Activated T-helper 2 cell treated with anti-CD3 and anti-CD28 coated beads, Interferon-gamma antibody, Interleukin-2, Interleukin-4, amounts not matched to agents 10 μg/mL and 5 μg/mL and 100 μg/mL, durations not matched to agents 14 hours and 24 hours and 36 hours (primary cell): ENCODE results near the gene IPCEF1. TPM values are rescaled to one million over a fixed set of nuclear protein-coding genes. Genes with fewer than 3 reads are reported as not detected.
"Not testable (repeated sequence)": the region's sequence is repeated elsewhere in the genome, so short reads cannot be mapped to it uniquely, and the experiment has no call there.

Source experiments
- DNase-seq: peaks from one replicate; pipeline ENCODE4 v3.0.0; 2021; ENCODE audit warnings: low spot score
- H3K27ac Mint-ChIP-seq: one replicate; pipeline ENCODE4 v1.8.0; 2021; ENCODE audit warnings: mixed read lengths
- H3K27me3 Mint-ChIP-seq: one replicate; pipeline ENCODE4 v1.8.0; 2021; ENCODE audit warnings: low read depth, mixed read lengths
- H3K36me3 Mint-ChIP-seq: one replicate; pipeline ENCODE4 v1.8.0; 2021; ENCODE audit warnings: low read depth, mixed read lengths
- H3K4me1 Mint-ChIP-seq: one replicate; pipeline ENCODE4 v1.8.0; 2021; ENCODE audit warnings: low read depth, mixed read lengths
- H3K4me3 Mint-ChIP-seq: one replicate; pipeline ENCODE4 v1.8.0; 2021; ENCODE audit warnings: low read depth, mild to moderate bottlenecking, moderate library complexity, mixed read lengths
- H3K9me3 Mint-ChIP-seq: one replicate; pipeline ENCODE4 v1.8.0; 2021; ENCODE audit warnings: mixed read lengths
- intact Hi-C: fragments of 100-400 bp; cut with micrococcal nuclease; formaldehyde crosslinking; loops from one replicate; pipeline ENCODE4 v1.15.1; 2023
- total RNA-seq: library from RNA; stranded (reverse); gene quantifications from 2 replicates; pipeline ENCODE4 v1.2.3, GENCODE V29; 2022

The IPCEF1 gene
- total RNA-seq, 1 donor from 2014 or later = 0.34 TPM

GRCh38 chr6:154318721-154319120 lies 37.9 kb downstream of the IPCEF1 start:
- Mint-ChIP-seq H3K27ac (no peak overlapping the region), H3K4me1 (peaks cover 13% of the 10 kb centered on the region), H3K36me3 (no peaks in the 10 kb centered on the region), H3K4me3 (no peak overlapping the region), H3K9me3 (no peaks in the 10 kb centered on the region), H3K27me3 (peaks cover 5% of the 10 kb centered on the region)
- DNase-seq = no peak
- intact Hi-C loops = no loop called here

- Mint-ChIP-seq H3K27me3 (peaks cover 11% of the 10 kb centered on the region), H3K9me3 (no peaks in the 10 kb centered on the region), H3K36me3 (no peaks in the 10 kb centered on the region), H3K4me3 (no peak overlapping the region), H3K27ac (no peak overlapping the region), H3K4me1 (peaks cover 13% of the 10 kb centered on the region)
- DNase-seq = no peak
- intact Hi-C loops = no loop called here
These were observed 40.5 kb downstream of the IPCEF1 start for GRCh38 chr6:154316131-154316530.

DNA sequence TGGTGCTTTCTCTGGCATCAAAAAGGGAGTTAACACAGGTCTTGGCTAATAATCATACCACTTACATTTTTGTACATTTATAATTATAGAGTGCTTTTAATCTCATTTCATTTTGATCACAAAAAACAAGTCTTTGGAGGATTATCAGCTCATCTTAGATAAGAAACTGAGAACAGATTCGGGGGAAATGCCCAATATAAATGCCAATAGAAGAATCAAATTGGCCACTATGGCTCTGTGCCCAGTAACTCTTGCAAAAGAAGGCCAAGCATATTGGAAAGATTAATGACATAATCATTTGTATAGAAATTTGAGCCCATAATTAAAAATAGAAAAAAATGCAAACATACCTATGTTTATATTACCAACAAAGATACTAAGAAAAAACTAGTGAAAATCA lies 42.5 kb downstream of the IPCEF1 start:
- intact Hi-C loops = no loop called here
- no peak overlapping the region for H3K27ac Mint-ChIP-seq
- no peak overlapping the region for H3K4me3 Mint-ChIP-seq
- H3K36me3 Mint-ChIP-seq = no peaks in the 10 kb centered on the region
- peaks cover 21% of the 10 kb centered on the region for H3K27me3 Mint-ChIP-seq
- DNase-seq = no peak
- H3K9me3 Mint-ChIP-seq = no peaks in the 10 kb centered on the region
- peaks cover 10% of the 10 kb centered on the region for H3K4me1 Mint-ChIP-seq

GRCh38 chr6:154308986-154309385 lies 47.6 kb downstream of the IPCEF1 start:
- no peak overlapping the region for H3K27ac Mint-ChIP-seq
- intact Hi-C loops = no loop called here
- H3K36me3 Mint-ChIP-seq = no peaks in the 10 kb centered on the region
- no peaks in the 10 kb centered on the region for H3K9me3 Mint-ChIP-seq
- H3K27me3 Mint-ChIP-seq = peaks cover 44% of the 10 kb centered on the region
- H3K4me1 Mint-ChIP-seq = no peaks in the 10 kb centered on the region
- H3K4me3 Mint-ChIP-seq = no peak overlapping the region
- no peak for DNase-seq

DNA sequence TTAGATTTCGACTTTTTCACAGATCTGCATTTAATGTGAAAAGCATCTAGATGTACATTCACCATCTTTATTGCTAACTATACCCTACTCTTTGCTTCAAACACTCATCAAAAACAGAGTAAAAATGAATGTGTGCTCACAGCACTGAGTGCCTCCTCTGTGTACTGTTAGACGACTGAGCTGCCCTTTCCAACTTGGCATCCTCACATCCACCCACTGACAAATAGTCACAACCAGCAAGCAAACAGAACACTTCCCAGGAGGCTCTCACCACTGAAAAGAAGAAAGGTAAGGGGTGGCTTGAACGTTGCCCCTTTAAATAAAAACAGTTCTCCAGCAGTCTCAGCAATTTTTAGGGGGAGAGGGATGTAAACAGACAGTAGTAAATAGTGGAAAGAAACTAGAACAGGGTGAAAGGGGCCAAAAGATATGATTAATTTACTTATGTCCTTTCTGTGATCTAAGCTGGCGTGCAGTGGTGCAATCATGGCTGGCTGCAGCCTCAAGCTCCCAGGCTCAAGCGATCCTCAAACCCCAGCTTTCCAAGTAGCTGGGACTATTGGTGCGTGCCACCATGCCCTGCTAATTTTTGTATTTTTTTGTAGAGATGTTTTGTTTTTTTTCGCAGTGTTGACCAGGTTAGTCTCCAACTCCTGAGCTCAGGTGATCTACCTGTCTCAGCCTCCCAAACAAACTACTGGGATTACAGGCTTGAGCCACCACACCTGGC lies 48.7 kb downstream of the IPCEF1 start:
- H3K27me3 Mint-ChIP-seq = peaks cover 44% of the 10 kb centered on the region
- no peak overlapping the region for H3K4me3 Mint-ChIP-seq
- H3K27ac Mint-ChIP-seq = no peak overlapping the region
- H3K36me3 Mint-ChIP-seq = no peaks in the 10 kb centered on the region
- intact Hi-C loops = no loop called here
- no peaks in the 10 kb centered on the region for H3K9me3 Mint-ChIP-seq
- peaks cover under 1% of the 10 kb centered on the region for H3K4me1 Mint-ChIP-seq
- no peak for DNase-seq

- not testable (repeated sequence) for H3K4me1 Mint-ChIP-seq, H3K36me3 Mint-ChIP-seq, H3K4me3 Mint-ChIP-seq
These were observed 49.5 kb downstream of the IPCEF1 start for GRCh38 chr6:154307147-154307546.

DNA sequence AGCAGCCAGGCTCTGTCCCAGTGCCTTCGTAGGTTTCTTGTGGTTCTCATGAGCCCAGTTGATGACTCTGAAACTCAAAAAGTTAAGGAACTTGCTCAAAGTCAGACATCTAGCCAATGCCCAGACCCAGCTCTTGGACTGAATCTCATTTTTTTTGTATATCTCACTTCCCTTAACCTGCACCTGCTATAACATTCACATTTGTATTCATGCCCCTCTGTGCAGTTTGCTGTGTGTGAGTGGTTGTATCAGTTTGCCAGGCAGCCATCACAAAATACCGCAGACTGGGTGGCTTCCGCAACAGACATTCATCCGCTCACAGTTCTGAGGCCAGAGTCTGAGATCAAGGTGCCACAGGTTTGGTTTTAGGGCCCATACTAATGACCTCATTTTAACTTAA lies 49.9 kb downstream of the IPCEF1 start:
- no peak overlapping the region for H3K4me3 Mint-ChIP-seq
- peaks cover 8% of the 10 kb centered on the region for H3K4me1 Mint-ChIP-seq
- no peak for DNase-seq
- intact Hi-C loops = no loop called here
- no peak overlapping the region for H3K27ac Mint-ChIP-seq
- H3K36me3 Mint-ChIP-seq = no peaks in the 10 kb centered on the region
- H3K9me3 Mint-ChIP-seq = no peaks in the 10 kb centered on the region
- peaks cover 42% of the 10 kb centered on the region for H3K27me3 Mint-ChIP-seq

More at GRCh38 chr6:154307147-154307546, 49.5 kb downstream of the IPCEF1 start:
- H3K27me3 Mint-ChIP-seq = peaks cover 44% of the 10 kb centered on the region
- H3K27ac Mint-ChIP-seq, intact Hi-C loops, H3K9me3 Mint-ChIP-seq, DNase-seq: not testable (repeated sequence)

GRCh38 chr6:154304191-154304590 lies 52.4 kb downstream of the IPCEF1 start:
- Mint-ChIP-seq H3K27ac (no peak overlapping the region), H3K4me1 (peaks cover 12% of the 10 kb centered on the region), H3K27me3 (peaks cover 35% of the 10 kb centered on the region), H3K9me3 (no peaks in the 10 kb centered on the region), H3K4me3 (no peak overlapping the region), H3K36me3 (no peaks in the 10 kb centered on the region)
- no peak for DNase-seq
- intact Hi-C loops = loop anchor here (5.0 kb wide), 1 partner anchor 47 kb away; no protein-coding TSS in a partner anchor

- not testable (repeated sequence) for H3K27ac Mint-ChIP-seq, H3K4me3 Mint-ChIP-seq, H3K36me3 Mint-ChIP-seq, H3K9me3 Mint-ChIP-seq, DNase-seq
- peaks cover 33% of the 10 kb centered on the region for H3K27me3 Mint-ChIP-seq
- peaks cover 12% of the 10 kb centered on the region for H3K4me1 Mint-ChIP-seq
- intact Hi-C loops = loop anchor here (2.0 to 5.0 kb wide), 2 partner anchors 46 to 49 kb away; no protein-coding TSS in a partner anchor
These were observed 53.0 kb downstream of the IPCEF1 start for GRCh38 chr6:154303642-154304041.

DNA sequence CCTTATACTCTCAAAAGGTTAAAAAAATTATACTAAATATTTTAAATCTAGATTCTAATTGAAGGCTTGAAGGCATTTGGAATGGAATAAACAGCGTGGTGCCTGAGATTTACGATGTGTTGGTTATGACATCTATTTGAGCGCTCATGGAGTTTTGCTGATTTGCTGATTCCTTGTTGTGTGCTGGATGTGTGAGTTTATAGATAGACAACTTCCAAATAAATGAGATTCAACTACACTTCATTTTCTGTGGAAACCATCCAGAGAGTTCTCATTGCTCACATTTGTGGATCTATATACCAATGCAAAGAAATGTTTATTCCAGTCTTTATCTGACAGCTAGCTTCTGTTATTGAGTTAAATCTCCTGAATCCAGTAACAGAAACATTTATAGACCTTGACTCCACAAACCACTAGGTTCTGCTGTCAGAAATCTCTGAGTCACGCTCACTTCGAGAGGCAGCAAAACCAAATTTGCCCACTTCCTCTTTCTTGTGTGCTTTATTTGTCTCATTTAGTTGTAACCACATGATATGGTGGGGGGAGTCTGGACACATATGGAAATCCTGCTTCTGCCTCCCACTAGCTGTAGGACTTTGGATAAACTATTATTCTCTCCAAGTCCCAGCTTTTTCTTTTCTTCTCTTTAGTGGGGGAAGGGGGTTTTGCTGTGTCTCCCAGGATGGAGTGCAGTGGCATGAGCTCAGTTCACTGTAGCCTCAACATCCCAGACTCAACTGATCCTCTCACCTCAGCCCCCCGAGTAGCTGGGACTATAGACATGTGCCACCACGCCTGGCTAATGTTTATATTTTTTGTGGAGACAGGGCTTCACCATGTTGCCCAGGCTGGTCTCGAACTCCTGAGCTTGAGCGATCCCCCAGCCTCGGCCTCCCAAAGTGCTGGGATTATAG lies 54.5 kb downstream of the IPCEF1 start:
- intact Hi-C loops = loop anchor here (2.0 to 5.0 kb wide), 2 partner anchors 45 to 51 kb away; no protein-coding TSS in a partner anchor
- no peaks in the 10 kb centered on the region for H3K9me3 Mint-ChIP-seq
- H3K27ac Mint-ChIP-seq = no peak overlapping the region
- no peaks in the 10 kb centered on the region for H3K36me3 Mint-ChIP-seq
- peaks cover 31% of the 10 kb centered on the region for H3K27me3 Mint-ChIP-seq
- DNase-seq = no peak
- no peak overlapping the region for H3K4me3 Mint-ChIP-seq
- H3K4me1 Mint-ChIP-seq = peaks cover 18% of the 10 kb centered on the region

DNA sequence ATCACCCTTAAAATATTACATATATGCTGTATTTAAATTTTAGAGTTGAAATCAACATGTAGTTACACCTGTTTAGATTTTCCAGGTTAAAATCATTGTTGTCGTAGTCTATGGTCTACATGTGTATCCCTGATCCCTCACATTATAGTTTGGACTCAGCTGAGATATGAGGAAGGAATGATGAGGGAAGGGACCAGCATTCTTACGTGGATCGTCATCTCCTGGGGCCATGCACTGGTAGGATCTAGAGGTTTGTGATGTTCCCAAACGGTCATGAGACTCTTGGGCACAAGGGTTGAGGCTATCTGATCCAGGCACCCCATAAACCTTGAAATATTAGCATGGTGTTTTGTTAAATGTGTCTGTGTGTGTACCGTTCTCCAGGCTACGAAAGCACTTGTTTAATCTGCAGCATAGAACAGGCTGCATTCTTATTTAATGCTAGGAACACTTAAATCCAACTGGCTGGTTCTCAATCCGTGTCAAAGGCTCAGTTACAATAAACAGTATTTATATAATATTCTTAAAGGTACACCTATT lies 55.4 kb downstream of the IPCEF1 start:
- Mint-ChIP-seq H3K36me3 (no peaks in the 10 kb centered on the region), H3K4me1 (peaks cover 18% of the 10 kb centered on the region), H3K9me3 (no peaks in the 10 kb centered on the region), H3K27ac (no peak overlapping the region), H3K4me3 (no peak overlapping the region), H3K27me3 (peaks cover 33% of the 10 kb centered on the region)
- DNase-seq = no peak
- intact Hi-C loops = loop anchor here (5.0 kb wide), 1 partner anchor 44 kb away; no protein-coding TSS in a partner anchor

DNA sequence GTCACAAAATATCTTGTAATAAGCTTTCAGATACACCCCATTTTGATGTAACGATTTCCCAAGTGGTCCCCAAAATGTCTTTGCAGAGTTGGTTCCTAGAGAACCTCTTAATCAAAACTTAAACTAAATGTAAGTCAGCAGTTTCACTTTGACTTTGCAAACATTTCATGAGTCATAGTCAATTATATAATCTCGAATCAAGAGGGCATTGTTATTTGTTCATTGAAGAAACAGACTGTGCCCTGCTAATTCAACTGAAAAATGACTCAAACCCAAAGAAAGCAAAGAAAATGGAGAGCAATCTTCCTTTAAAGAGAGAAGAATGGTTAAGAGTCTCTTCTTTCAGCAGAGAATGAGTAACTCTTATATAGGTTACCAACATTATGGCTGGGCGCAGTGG lies 58.3 kb downstream of the IPCEF1 start:
- Mint-ChIP-seq H3K9me3 (no peaks in the 10 kb centered on the region), H3K4me1 (peaks cover 18% of the 10 kb centered on the region), H3K27ac (no peak overlapping the region), H3K36me3 (no peaks in the 10 kb centered on the region), H3K4me3 (no peak overlapping the region), H3K27me3 (peaks cover 31% of the 10 kb centered on the region)
- intact Hi-C loops = no loop called here
- no peak for DNase-seq
